ENCODE data around the gene MRRF. TPM values are rescaled to one million over a fixed set of nuclear protein-coding genes. Genes with fewer than 3 reads are reported as not detected.

The MRRF gene
- total RNA-seq, 1 experiment from 2014 or later, result 42.3 TPM

- TF ChIP-seq, protein P1, sequence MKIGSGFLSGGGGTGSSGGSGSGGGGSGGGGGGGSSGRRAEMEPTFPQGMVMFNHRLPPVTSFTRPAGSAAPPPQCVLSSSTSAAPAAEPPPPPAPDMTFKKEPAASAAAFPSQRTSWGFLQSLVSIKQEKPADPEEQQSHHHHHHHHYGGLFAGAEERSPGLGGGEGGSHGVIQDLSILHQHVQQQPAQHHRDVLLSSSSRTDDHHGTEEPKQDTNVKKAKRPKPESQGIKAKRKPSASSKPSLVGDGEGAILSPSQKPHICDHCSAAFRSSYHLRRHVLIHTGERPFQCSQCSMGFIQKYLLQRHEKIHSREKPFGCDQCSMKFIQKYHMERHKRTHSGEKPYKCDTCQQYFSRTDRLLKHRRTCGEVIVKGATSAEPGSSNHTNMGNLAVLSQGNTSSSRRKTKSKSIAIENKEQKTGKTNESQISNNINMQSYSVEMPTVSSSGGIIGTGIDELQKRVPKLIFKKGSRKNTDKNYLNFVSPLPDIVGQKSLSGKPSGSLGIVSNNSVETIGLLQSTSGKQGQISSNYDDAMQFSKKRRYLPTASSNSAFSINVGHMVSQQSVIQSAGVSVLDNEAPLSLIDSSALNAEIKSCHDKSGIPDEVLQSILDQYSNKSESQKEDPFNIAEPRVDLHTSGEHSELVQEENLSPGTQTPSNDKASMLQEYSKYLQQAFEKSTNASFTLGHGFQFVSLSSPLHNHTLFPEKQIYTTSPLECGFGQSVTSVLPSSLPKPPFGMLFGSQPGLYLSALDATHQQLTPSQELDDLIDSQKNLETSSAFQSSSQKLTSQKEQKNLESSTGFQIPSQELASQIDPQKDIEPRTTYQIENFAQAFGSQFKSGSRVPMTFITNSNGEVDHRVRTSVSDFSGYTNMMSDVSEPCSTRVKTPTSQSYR (CRISPR knock-in tag; IDR thresholded peaks at IDR 0.05), result peak; percentile 77; the same call in 1 of the 2 replicates
- peak; percentile 85; the same call in 1 of the 2 replicates for TF ChIP-seq TP53 (CRISPR knock-in tag; IDR thresholded peaks at IDR 0.05)
- TF ChIP-seq, protein P2, sequence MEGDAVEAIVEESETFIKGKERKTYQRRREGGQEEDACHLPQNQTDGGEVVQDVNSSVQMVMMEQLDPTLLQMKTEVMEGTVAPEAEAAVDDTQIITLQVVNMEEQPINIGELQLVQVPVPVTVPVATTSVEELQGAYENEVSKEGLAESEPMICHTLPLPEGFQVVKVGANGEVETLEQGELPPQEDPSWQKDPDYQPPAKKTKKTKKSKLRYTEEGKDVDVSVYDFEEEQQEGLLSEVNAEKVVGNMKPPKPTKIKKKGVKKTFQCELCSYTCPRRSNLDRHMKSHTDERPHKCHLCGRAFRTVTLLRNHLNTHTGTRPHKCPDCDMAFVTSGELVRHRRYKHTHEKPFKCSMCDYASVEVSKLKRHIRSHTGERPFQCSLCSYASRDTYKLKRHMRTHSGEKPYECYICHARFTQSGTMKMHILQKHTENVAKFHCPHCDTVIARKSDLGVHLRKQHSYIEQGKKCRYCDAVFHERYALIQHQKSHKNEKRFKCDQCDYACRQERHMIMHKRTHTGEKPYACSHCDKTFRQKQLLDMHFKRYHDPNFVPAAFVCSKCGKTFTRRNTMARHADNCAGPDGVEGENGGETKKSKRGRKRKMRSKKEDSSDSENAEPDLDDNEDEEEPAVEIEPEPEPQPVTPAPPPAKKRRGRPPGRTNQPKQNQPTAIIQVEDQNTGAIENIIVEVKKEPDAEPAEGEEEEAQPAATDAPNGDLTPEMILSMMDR (IDR thresholded peaks at IDR 0.05), result no peak
- 0 out of 2 replicates have a peak, but pooled peaks have one; percentile 54 for TF ChIP-seq ZNF219 (CRISPR knock-in tag; IDR thresholded peaks at IDR 0.05; ENCODE audit: borderline replicate concordance)
- TF ChIP-seq RELA (CRISPR knock-in tag; IDR thresholded peaks at IDR 0.05; ENCODE audit: borderline replicate concordance), result no peak
- TF ChIP-seq MYBL2 (CRISPR knock-in tag; IDR thresholded peaks at IDR 0.05), result no peak
- no peak for TF ChIP-seq ERG (CRISPR knock-in tag; IDR thresholded peaks at IDR 0.05)
- TF ChIP-seq, protein P3, sequence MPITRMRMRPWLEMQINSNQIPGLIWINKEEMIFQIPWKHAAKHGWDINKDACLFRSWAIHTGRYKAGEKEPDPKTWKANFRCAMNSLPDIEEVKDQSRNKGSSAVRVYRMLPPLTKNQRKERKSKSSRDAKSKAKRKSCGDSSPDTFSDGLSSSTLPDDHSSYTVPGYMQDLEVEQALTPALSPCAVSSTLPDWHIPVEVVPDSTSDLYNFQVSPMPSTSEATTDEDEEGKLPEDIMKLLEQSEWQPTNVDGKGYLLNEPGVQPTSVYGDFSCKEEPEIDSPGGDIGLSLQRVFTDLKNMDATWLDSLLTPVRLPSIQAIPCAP (CRISPR knock-in tag; IDR thresholded peaks at IDR 0.05), result 0 out of 2 replicates have a peak, but pooled peaks have one; percentile 57
- peak; percentile 85; the same call in 1 of the 2 replicates for TF ChIP-seq FOXP1 (CRISPR knock-in tag; IDR thresholded peaks at IDR 0.05; ENCODE audit: borderline replicate concordance)
- no peak for TF ChIP-seq ZNF138 (CRISPR knock-in tag; conservative IDR thresholded peaks at IDR 0.05)
- no peak for TF ChIP-seq STAT6 (CRISPR knock-in tag; conservative IDR thresholded peaks at IDR 0.05; ENCODE audit: low read depth)
- TF ChIP-seq USF1 (CRISPR knock-in tag; IDR thresholded peaks at IDR 0.05), result peak; percentile 51; the same call in 1 of the 2 replicates
- no peak for TF ChIP-seq JAZF1 (CRISPR knock-in tag; IDR thresholded peaks at IDR 0.05)
- TF ChIP-seq, protein P4, sequence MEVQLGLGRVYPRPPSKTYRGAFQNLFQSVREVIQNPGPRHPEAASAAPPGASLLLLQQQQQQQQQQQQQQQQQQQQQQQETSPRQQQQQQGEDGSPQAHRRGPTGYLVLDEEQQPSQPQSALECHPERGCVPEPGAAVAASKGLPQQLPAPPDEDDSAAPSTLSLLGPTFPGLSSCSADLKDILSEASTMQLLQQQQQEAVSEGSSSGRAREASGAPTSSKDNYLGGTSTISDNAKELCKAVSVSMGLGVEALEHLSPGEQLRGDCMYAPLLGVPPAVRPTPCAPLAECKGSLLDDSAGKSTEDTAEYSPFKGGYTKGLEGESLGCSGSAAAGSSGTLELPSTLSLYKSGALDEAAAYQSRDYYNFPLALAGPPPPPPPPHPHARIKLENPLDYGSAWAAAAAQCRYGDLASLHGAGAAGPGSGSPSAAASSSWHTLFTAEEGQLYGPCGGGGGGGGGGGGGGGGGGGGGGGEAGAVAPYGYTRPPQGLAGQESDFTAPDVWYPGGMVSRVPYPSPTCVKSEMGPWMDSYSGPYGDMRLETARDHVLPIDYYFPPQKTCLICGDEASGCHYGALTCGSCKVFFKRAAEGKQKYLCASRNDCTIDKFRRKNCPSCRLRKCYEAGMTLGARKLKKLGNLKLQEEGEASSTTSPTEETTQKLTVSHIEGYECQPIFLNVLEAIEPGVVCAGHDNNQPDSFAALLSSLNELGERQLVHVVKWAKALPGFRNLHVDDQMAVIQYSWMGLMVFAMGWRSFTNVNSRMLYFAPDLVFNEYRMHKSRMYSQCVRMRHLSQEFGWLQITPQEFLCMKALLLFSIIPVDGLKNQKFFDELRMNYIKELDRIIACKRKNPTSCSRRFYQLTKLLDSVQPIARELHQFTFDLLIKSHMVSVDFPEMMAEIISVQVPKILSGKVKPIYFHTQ (CRISPR knock-in tag; IDR thresholded peaks at IDR 0.05), result no peak
- no peak for TF ChIP-seq ZSCAN18 (CRISPR knock-in tag; IDR thresholded peaks at IDR 0.05)
- no peak for TF ChIP-seq PREB (CRISPR knock-in tag; IDR thresholded peaks at IDR 0.05; ENCODE audit: borderline replicate concordance)
- no peak for TF ChIP-seq NFATC4 (CRISPR knock-in tag; IDR thresholded peaks at IDR 0.05)
- TF ChIP-seq ZBTB21 (CRISPR knock-in tag; IDR thresholded peaks at IDR 0.05; ENCODE audit: borderline replicate concordance), result 0 out of 2 replicates have a peak, but pooled peaks have one; percentile 41
Measured at GRCh38 chr9:122226142-122226757, 38.4 kb upstream of the MRRF start (continued).
